ENCODE results near the gene STARD4.

STARD4 gene

GRCh38 chr5:111453295-111453694, 59.0 kb downstream of the STARD4 start:
- Mint-ChIP-seq H3K4me1 (no peaks in the 10 kb centered on the region), H3K36me3 (ENCODE audit: low read depth) (no peaks in the 10 kb centered on the region), H3K27ac (no peak overlapping the region), H3K4me3 (no peak overlapping the region), H3K9me3 (no peaks in the 10 kb centered on the region), H3K27me3 (ENCODE audit: low read depth, poor library complexity) (peaks cover 6% of the 10 kb centered on the region)
- TF ChIP-seq CTCF (IDR thresholded peaks at IDR 0.05): no peak
- no peak for DNase-seq

GRCh38 chr5:111447822-111448221, 64.5 kb downstream of the STARD4 start:
- no peak overlapping the region for H3K4me3 Mint-ChIP-seq
- no peaks in the 10 kb centered on the region for H3K9me3 Mint-ChIP-seq
- H3K36me3 Mint-ChIP-seq (ENCODE audit: low read depth): no peaks in the 10 kb centered on the region
- H3K27me3 Mint-ChIP-seq (ENCODE audit: low read depth, poor library complexity): no peaks in the 10 kb centered on the region
- H3K4me1 Mint-ChIP-seq: no peaks in the 10 kb centered on the region
- H3K27ac Mint-ChIP-seq: no peak overlapping the region
- DNase-seq: no peak
- no peak for TF ChIP-seq CTCF (IDR thresholded peaks at IDR 0.05)

GRCh38 chr5:111447099-111447498, 65.2 kb downstream of the STARD4 start:
- no peak for DNase-seq
- Mint-ChIP-seq H3K4me1 (no peaks in the 10 kb centered on the region), H3K36me3 (ENCODE audit: low read depth) (no peaks in the 10 kb centered on the region), H3K9me3 (no peaks in the 10 kb centered on the region), H3K27ac (no peak overlapping the region), H3K4me3 (no peak overlapping the region), H3K27me3 (ENCODE audit: low read depth, poor library complexity) (no peaks in the 10 kb centered on the region)
- no peak for TF ChIP-seq CTCF (IDR thresholded peaks at IDR 0.05)
